ENCODE results near the gene CFAP61.

GRCh38 chr20:20207291-20207690 lies 155.0 kb downstream of the CFAP61 start:
- no peak for TF ChIP-seq CTCF (conservative IDR thresholded peaks at IDR 0.05; ENCODE audit: low read depth, low read length)
- TF ChIP-seq EZH2phosphoT487 (IDR thresholded peaks at IDR 0.05; ENCODE audit: borderline replicate concordance, low read length) = no peak
